Measurements from ENCODE around the gene FRYL. TPM values are rescaled to one million over a fixed set of nuclear protein-coding genes. Genes with fewer than 3 reads are reported as not detected.

FRYL gene
- total and polyA plus RNA-seq, 2 of the 8 experiments (the other 6 are each of a cell fraction or from before 2014, with no cell fraction given), result 8.0 to 36.5 TPM

GRCh38 chr4:48660347-48660746, 119.7 kb downstream of the FRYL start:
- FAIRE-seq, result no peak
- ChIA-PET CTCF (ENCODE audit: partially characterized antibody) (no interaction called here), POLR2A (ENCODE audit: partially characterized antibody) (no interaction called here)
- no peak overlapping the region for H3K4me3 ChIP-seq (ENCODE audit: extremely low read depth in 1 of 4, insufficient read depth in 2 of 4, low read depth in 3 of 4, low read length in 4 of 4)
- H4K91ac ChIP-seq (replicated peaks; ENCODE audit: insufficient read length, low read length), result no peak overlapping the region
- peaks cover 0 to 19% of the 10 kb centered on the region in 2 experiments; a peak in 2 of 4 replicates for H3K79me2 ChIP-seq (ENCODE audit: control insufficient read depth in 1 of 2, insufficient read depth in 2 of 2, low read length in 2 of 2)
- no peak overlapping the region for H4K5ac ChIP-seq (ENCODE audit: insufficient read length, low read depth, low read length)
- no peak overlapping the region for H2BK5ac ChIP-seq (ENCODE audit: low read depth, low read length)
- H2BK120ac ChIP-seq (replicated peaks; ENCODE audit: low read depth, low read length), result no peak overlapping the region
- H3K23me2 ChIP-seq (ENCODE audit: low read depth, low read length), result no peaks in the 10 kb centered on the region
- no peaks in the 10 kb centered on the region for H3K4me1 ChIP-seq (replicated peaks in 1 of 4; ENCODE audit: control insufficient read depth in 3 of 4, insufficient read depth in 4 of 4, low read length in 3 of 4)
- H3K9me3 ChIP-seq (ENCODE audit: insufficient read depth in 2 of 2, low read depth in 1 of 2, low read length in 1 of 2), result no peaks in the 10 kb centered on the region
- no peak overlapping the region for H3K23ac ChIP-seq (ENCODE audit: insufficient read length)
- H2AK5ac ChIP-seq (ENCODE audit: low read depth, low read length), result no peak overlapping the region
- H3K56ac ChIP-seq (replicated peaks; ENCODE audit: insufficient read length, low read depth, low read length), result no peak overlapping the region
- no peak overlapping the region for H4K8ac ChIP-seq (ENCODE audit: extremely low read depth, insufficient read depth, low read length)
- H2BK12ac ChIP-seq (ENCODE audit: low read depth, low read length), result no peak overlapping the region
- no peaks in the 10 kb centered on the region for H3K27me3 ChIP-seq (replicated peaks in 1 of 4; ENCODE audit: control insufficient read depth in 3 of 4, extremely low read depth in 1 of 4, insufficient read depth in 3 of 4, low read length in 3 of 4)
- no peak overlapping the region for H2BK15ac ChIP-seq (ENCODE audit: low read length)
- no peak overlapping the region for H2BK20ac ChIP-seq (ENCODE audit: low read length)
- peaks cover 2 to 4% of the 10 kb centered on the region in 2 experiments for H4K20me1 ChIP-seq (replicated peaks in 1 of 2; ENCODE audit: control insufficient read depth in 1 of 2, insufficient read depth in 2 of 2, low read length in 2 of 2)
- no peak overlapping the region for H3K4me2 ChIP-seq (ENCODE audit: insufficient read depth in 1 of 2, low read depth in 2 of 2, low read length in 2 of 2)
- H3K4ac ChIP-seq (replicated peaks; ENCODE audit: insufficient read length, low read depth, low read length), result no peak overlapping the region
- H3K18ac ChIP-seq (ENCODE audit: extremely low read depth, low read length), result no peak overlapping the region
- H2AFZ ChIP-seq (ENCODE audit: low read length), result no peak overlapping the region
- no peak overlapping the region for H3K27ac ChIP-seq (ENCODE audit: low read depth, low read length)
- DNase-seq (ENCODE audit: low read depth in 1 of 2, low spot score in 2 of 2), result no peak
- no peak overlapping the region for H3K14ac ChIP-seq (ENCODE audit: insufficient read length)
- H3K36me3 ChIP-seq (ENCODE audit: control insufficient read depth in 2 of 4, insufficient read depth in 4 of 4, low read length in 3 of 4), result no peaks in the 10 kb centered on the region
- no peak overlapping the region for H3K9ac ChIP-seq (replicated peaks in 1 of 4; ENCODE audit: extremely low read depth in 1 of 4, low read depth in 3 of 4, low read length in 3 of 4)
- TF ChIP-seq CBX5 (IDR thresholded peaks at IDR 0.05; ENCODE audit: low read depth, low read length) (no peak), TBP (IDR thresholded peaks at IDR 0.05; ENCODE audit: low read depth, low read length) (no peak), CTCF (IDR thresholded peaks at IDR 0.05; ENCODE audit: control extremely low read depth in 1 of 3, insufficient read depth in 1 of 3, low read depth in 1 of 3, low read length in 3 of 3) (no peak), EP300 (IDR thresholded peaks at IDR 0.05; ENCODE audit: borderline replicate concordance in 1 of 2, low read depth in 2 of 2, low read length in 2 of 2) (no peak), TEAD4 (IDR thresholded peaks at IDR 0.05; ENCODE audit: low read depth, low read length) (no peak), EGR1 (IDR thresholded peaks at IDR 0.05; ENCODE audit: borderline replicate concordance, low read depth, low read length) (no peak), SAP30 (IDR thresholded peaks at IDR 0.05; ENCODE audit: insufficient read depth, insufficient replicate concordance, low read length) (no peak)
- no peaks in the 10 kb centered on the region; the same call in 1 of the 2 replicates for H3K79me1 ChIP-seq (ENCODE audit: low read depth, low read length)

Data from H1 (cell line).